Epithelial cell of esophagus (primary cell): ENCODE results near the gene CEP250.

Experiments used
- DNase-seq: peaks from one replicate; pipeline ENCODE4 v3.0.0; 2010; ENCODE audit warnings: low read depth
- H3K4me3 ChIP-seq: 2 replicates; pipeline ENCODE4 v1.5.1; 2011; ENCODE audit warnings: mild to moderate bottlenecking, low read length, control low read depth
- CTCF ChIP-seq: IDR thresholded peaks from 2 replicates; pipeline ENCODE4 v1.5.1; 2011; ENCODE audit warnings: low read depth, mild to moderate bottlenecking, low read length, control low read depth, inconsistent platforms; ENCODE audit not compliant: insufficient read depth; ENCODE audit errors: missing control alignments

The CEP250 gene

DNA sequence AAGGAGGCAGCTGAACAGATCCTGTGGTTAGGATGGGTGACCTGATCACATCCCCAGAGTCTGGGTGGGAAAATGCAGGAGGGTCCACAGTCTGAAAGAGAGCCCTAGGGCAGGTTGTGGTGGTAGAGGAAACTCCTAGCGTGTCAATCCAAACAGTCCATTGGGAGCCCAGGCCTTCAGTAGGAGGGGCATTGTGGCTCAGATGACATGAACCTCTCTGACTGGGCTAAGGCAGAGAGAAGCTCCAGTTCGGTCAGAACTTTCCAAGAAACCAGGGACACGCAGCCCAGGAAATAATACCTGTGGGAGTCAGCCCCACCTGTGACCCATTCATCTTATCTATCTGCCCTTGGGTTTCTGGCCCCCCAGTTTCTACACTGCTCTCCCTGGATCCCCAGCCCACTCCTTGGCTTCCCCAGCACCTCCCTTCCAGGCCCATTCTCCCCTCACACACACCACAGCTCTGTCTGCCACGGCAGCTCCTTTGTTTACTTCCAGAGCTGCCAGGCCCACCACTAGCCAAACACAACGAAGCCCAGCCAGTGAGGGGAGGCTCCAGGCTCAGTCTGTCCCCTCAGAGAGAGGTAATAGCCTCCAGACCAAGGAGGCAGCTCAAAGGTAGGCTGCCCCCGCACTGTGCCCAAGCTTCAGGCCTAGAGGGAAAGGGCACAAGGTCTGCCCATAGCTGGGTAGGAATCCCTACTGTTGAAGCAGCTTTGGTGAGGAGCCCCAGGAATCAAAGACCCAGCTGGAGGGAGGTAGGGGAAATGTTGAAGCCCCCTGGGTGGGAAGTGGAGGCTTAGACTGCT, 23.6 kb upstream of the CEP250 start:
- H3K4me3 ChIP-seq, result no peak overlapping the region
- no peak for DNase-seq
- TF ChIP-seq CTCF, result no peak

GRCh38 chr20:35432430-35432735, 23.0 kb upstream of the CEP250 start:
- DNase-seq, result no peak
- no peak for TF ChIP-seq CTCF
- no peak overlapping the region for H3K4me3 ChIP-seq

DNA sequence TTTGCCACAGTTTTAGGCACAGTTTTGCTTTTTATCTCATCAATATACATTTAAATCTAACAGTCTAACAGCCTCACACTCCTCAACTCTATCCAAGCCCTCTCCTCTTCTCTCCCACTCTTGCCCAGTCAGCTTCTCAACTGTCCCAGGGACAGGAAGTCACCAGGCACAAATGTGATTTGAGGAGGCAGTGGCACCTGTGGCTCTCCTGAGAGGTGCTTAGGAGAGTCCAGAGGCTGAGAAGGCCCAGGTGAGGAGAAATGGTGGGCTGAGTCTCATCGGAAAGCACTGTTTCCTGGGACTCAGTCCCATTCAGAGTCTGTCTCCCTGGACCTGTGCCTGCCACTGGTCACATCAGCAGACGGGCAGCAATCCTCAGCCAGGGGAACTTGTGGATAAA, 22.1 kb upstream of the CEP250 start:
- no peak for DNase-seq
- TF ChIP-seq CTCF, result no peak
- H3K4me3 ChIP-seq, result no peak overlapping the region

GRCh38 chr20:35434085-35435005, 21.1 kb upstream of the CEP250 start:
- TF ChIP-seq CTCF, result no peak
- no peak for DNase-seq
- no peak overlapping the region for H3K4me3 ChIP-seq

- TF ChIP-seq CTCF, result no peak
- no peak for DNase-seq
- H3K4me3 ChIP-seq, result no peak overlapping the region
Measured at GRCh38 chr20:35436177-35436573, 19.2 kb upstream of the CEP250 start.

DNA sequence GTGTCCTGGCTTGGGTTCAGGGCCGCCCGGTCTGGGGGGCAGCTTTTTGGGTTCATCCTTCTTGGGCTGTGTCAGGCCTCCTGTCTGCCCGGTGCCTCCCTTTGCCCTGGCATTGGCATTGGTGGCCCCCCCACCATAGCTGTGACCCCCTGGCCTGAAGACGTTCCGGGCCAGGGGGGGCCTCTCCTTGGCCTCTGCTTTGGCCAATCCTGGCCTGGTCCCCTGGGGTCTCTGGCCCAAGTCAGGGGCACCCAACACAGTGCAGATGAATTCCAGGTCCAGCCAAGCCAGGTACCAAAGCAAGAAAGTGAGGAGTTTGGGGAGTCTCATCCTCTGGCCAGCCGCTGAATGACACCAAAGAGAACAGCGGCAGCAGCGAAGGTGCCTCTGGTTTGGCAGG, 17.8 kb upstream of the CEP250 start:
- DNase-seq, result no peak
- TF ChIP-seq CTCF, result no peak
- H3K4me3 ChIP-seq, result peak overlapping the region; percentile 6
